Activated CD8-positive, alpha-beta memory T cell treated with anti-CD3 and anti-CD28 coated beads, Interleukin-2, amount 50 U/mL, for 1 hour (primary cell): ENCODE data around the gene RTN1.

Source experiments
- DNase-seq: peaks from one replicate; pipeline ENCODE4 v3.0.0-alpha.2; 2020; ENCODE audit errors: extremely low read depth

The RTN1 gene

GRCh38 chr14:59849411-59850130 lies 21.0 kb downstream of the RTN1 start:
- DNase-seq = no peak

GRCh38 chr14:59848671-59849070 lies 21.9 kb downstream of the RTN1 start:
- DNase-seq = no peak

DNA sequence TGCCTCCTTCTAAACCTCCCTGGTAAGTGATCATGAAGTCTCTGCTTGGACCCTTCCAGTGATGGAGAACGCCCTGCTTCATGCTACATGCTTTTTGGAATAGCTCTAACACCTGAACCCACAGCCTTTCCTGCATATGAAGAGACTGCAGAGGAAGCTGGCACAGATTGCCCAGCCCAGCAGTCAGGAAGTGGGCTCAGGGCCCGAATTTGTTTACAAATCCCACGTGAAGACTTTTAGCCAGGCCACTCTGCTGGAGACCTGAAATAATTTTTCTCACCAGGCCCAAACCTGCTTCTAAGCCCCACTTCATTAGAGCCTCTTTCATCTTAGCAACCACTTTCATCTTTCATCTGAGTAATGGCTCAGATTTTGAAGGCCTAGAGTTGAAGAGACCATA lies 22.9 kb downstream of the RTN1 start:
- no peak for DNase-seq

DNA sequence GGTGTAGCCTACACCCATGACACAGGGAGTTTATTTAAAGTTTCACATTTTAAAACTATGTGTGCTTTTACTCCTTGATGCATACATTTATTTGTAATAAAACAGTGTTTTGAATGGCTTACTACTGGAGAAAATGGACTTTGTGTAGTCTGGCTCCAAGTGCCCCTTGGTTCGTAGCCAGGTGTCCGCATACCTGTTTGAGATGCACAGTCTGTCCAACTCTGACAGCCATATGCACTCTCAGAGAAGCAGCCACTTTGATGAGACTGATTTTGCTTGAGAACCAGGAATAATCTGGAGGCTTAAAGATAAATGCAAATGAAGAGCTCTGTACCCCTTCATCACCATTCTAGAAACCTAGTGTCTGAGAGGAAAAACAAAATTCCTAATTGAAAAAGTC lies 24.0 kb downstream of the RTN1 start:
- no peak for DNase-seq

DNA sequence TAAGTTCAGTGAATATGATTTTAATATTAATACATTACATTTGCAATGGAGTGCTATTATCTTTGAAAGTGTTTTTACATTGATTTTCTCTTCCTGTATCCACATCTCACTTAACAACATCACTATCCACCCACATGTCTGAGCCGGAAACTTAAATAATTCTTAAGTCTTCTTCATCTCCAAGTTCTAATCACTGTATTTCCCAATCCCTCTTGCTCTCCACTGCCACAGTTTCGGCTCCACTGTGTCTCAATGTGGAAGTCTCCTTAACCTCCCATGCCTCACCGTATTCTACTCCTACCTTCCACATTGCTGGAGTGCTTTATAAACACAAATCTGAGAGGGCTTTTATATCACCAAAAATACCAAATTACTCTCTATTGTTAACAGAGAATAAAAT lies 25.3 kb downstream of the RTN1 start:
- no peak for DNase-seq

GRCh38 chr14:59844186-59844812 lies 26.3 kb downstream of the RTN1 start:
- DNase-seq = no peak

- no peak for DNase-seq
Observed at GRCh38 chr14:59836116-59836515, 34.5 kb downstream of the RTN1 start.

DNA sequence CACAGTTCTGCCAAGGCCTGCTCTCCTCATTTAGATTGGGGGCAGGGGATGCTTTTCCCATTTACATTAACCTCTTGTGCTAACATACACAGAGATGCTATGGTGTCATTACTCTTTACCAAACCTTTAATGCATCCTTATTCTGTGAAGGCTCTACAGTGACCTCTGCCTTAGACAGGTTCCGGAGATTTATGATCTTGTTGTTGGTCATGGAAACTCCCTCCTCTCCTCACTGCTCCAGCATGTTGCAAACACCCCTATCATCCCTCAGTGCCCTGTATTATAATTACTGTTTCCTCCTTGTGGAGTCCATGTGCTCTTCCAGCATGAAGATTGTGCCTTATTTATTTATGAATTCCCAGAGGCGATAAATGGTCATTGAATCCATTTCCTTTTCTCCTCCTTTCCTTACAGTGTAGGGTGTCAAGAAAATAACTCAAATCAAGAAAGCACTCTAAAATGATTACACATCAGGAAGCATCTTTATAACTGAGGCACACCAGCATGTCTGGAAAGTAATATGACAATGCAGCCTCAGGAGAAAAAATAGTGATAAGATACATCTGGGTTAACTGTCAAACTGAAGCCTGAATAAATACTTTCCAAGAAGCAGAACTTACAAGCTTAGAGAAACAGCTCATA lies 37.8 kb downstream of the RTN1 start:
- DNase-seq = no peak

DNA sequence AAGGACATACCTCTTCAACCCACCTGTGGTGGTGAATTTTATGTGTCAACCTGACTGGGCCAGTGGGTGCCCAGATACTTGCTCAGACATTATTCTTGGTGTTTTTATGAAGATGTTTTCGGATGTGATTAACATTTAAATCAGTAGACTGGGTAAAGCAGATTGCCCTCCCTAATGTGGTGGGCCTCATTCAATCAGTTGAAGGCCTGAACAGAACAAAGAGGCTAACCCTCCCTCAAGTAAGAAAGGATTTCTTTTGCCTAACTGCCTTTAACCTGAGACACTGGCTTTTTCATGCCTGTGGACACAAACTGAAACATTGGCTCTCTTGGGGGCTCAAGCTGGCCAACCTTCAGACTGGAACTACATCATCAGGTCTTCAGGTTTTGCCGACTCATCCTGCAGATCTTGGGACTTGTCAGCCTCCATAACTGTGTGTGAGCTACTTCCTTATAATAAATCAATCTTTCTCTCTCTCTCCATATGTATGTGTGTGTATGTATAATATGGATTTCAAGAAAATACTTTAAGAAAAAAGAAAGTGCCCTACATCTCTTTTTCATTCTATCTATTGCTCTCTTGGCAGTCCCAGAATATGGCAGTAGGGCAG lies 39.4 kb downstream of the RTN1 start:
- no peak for DNase-seq

DNA sequence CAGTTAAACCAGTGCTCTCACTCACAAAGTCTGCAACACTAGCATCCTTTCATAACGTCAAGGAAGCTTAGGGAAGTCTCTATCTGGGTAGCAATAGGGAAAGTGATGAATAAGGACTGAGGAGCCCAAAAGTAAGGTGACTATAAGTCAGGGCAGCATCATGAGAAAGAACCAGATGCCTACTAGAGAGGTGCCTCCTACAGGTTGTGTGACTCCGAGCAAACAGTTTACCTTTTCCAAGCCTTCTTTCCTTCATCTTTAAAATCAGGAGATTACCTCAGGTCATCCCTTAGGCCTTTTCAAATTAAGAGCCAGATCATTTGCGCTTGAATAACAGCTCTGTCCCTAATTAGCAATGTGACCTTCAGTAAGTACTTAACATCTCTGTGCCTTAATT lies 40.2 kb downstream of the RTN1 start:
- DNase-seq = no peak

GRCh38 chr14:59829469-59830337 lies 40.9 kb downstream of the RTN1 start:
- DNase-seq = no peak

DNA sequence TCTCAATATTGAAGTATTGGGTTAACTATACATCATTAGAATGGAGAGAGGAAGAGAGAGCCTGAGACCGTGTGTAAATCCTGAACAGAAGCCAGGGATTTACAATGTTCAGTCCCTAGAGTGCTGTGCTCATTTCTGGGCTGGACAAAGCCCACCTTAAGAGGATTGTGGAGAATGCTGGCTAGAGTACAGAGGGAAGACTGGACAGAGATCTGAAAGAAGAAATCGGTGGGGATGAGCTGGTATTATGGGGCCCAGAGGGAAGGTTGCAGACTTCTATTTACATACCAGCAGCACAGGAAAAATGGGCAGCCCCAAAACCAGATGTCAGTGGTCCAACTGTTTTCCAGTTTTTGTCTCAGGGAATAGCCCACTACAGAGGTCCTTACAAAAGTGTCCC lies 42.3 kb downstream of the RTN1 start:
- DNase-seq = no peak

GRCh38 chr14:59827401-59827800 lies 43.2 kb downstream of the RTN1 start:
- no peak for DNase-seq

DNA sequence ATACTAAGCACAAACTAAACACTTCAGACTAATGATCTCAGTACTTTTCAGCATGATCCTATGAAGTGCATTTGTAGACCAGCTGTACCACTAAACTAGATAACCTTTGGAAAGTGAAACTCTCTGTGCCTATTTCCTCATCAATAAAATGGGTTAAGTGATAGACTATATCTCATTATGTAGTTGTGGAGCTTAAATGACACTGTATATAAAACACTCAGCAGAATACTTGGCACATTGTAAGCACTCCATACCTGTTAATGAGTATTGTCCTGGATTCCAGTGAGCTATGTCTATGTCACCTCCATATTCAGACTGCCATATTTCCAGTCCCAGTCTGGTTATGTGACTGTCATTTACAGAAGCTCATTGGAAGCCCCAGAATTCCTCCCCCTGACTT lies 44.4 kb downstream of the RTN1 start:
- no peak for DNase-seq

- DNase-seq = no peak
Observed at GRCh38 chr14:59823179-59823578, 47.4 kb downstream of the RTN1 start.

GRCh38 chr14:59819446-59820088 lies 51.0 kb downstream of the RTN1 start:
- DNase-seq = no peak

DNA sequence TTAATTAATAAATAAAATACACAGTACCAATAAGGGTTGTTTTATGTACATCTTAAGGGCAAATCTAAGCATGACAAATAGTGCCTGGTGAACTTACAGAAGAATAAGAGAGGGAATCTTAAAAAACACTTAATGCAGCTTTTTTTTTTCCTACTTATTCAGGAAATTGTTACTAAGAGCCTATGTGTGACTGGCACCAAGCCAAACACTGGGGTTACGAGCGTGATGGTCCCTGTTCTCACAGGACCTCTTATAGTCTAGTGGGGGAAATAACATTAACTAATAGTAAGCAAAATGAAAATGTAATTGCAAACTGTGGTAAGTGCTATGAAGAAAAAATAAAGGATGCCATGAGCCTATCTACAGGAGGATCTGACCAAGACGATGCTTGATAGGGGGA lies 53.6 kb downstream of the RTN1 start:
- DNase-seq = no peak

DNA sequence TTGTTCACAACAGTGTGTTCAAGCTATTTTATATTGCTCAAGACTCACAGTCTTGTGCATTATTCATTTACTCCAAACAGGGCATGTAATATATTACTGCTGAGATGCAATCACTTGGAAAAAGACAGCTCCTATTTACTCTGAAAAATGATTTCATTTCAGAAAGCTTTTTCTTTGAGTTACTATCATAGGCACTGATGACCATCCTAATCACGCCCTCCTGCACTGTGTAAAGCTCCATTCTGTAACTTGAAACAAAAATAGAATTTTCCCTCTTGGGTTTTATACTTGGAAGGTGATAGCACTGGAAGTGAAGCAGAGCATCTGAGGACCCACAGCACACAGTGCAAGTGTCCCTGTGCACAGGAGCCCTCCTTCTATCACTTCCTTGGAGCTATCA lies 55.6 kb downstream of the RTN1 start:
- DNase-seq = no peak

DNA sequence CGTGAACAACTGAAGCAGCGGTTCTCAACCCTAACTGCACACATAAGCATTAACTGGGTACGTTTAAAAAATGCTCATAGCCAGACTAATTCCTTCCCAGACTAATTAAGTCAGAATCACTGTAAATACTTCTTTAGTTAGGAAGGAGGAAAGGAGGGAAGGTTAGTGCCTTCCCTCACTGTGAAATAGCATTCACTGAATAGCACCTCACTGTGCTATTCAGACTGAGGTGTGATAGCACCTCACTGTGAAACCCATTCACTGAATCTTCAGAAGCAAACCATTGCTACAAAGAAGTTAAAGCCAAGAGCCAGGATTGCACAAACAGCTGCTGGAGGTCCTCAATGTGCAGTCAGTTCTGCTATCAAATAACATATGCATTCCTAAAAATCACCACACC lies 58.8 kb downstream of the RTN1 start:
- no peak for DNase-seq

GRCh38 chr14:59811073-59811472 lies 59.5 kb downstream of the RTN1 start:
- no peak for DNase-seq

- no peak for DNase-seq
Observed at GRCh38 chr14:59803052-59803540, 67.5 kb downstream of the RTN1 start.
